Liver (tissue), 9 donors: ENCODE results near the gene MLLT3. TPM values are rescaled to one million over a fixed set of nuclear protein-coding genes. Genes with fewer than 3 reads are reported as not detected.

ENCODE experiments used
- DNase-seq: peaks from one replicate; pipeline ENCODE4 v3.0.0-alpha.2; 2017; ENCODE audit warnings: low spot score
- H3K27ac ChIP-seq, 2 donors: one replicate each; pipeline ENCODE4 v1.7.0; 2013; ENCODE audit warnings: inconsistent platforms in 2 of 2, low read length in 2 of 2, control low read depth in 1 of 2, low read depth in 1 of 2, mild to moderate bottlenecking in 1 of 2
- H3K27me3 ChIP-seq, 4 donors: one replicate each; pipeline versions ENCODE4 v1.6.1 to v1.7.0; 2013; ENCODE audit warnings: low read length in 3 of 4, inconsistent platforms in 1 of 4, mild to moderate bottlenecking in 1 of 4, moderate library complexity in 1 of 4; ENCODE audit not compliant: control insufficient read depth in 4 of 4, insufficient read depth in 4 of 4
- H3K36me3 ChIP-seq, 4 donors: one replicate each; pipeline versions ENCODE4 v1.6.1 to v1.7.0; 2013; ENCODE audit warnings: low read length in 3 of 4, mild to moderate bottlenecking in 3 of 4, low read depth in 1 of 4, moderate library complexity in 1 of 4; ENCODE audit not compliant: control insufficient read depth in 4 of 4, insufficient read depth in 3 of 4
- H3K4me1 ChIP-seq, 4 donors: one replicate each; pipeline versions ENCODE4 v1.6.1 to v1.7.0; 2013; ENCODE audit warnings: low read length in 3 of 4, mild to moderate bottlenecking in 3 of 4, moderate library complexity in 1 of 4; ENCODE audit not compliant: control insufficient read depth in 4 of 4, insufficient read depth in 4 of 4
- H3K4me3 ChIP-seq, 3 donors: one replicate each; pipeline versions ENCODE4 v1.6.1 to v1.7.0; 2013; ENCODE audit warnings: low read length in 3 of 3, control low read depth in 1 of 3, low read depth in 1 of 3, mild to moderate bottlenecking in 1 of 3
- H3K9ac ChIP-seq, 2 donors: one replicate each; pipeline ENCODE4 v1.7.0; 2013; ENCODE audit warnings: low read length in 2 of 2, mild to moderate bottlenecking in 2 of 2, moderate library complexity in 2 of 2, control low read depth in 1 of 2, low read depth in 1 of 2
- H3K9me3 ChIP-seq, 4 donors: one replicate each; pipeline versions ENCODE4 v1.6.1 to v1.7.0; 2013; ENCODE audit warnings: low read length in 3 of 4; ENCODE audit not compliant: control insufficient read depth in 4 of 4
- EGR1 ChIP-seq, 2 donors: IDR thresholded peaks; 2 replicates each; pipeline ENCODE4 v1.6.1; 2016 to 2018; ENCODE audit warnings: antibody characterized with exemption in 2 of 2, low read depth in 2 of 2
- FOXA1 ChIP-seq: IDR thresholded peaks from 2 replicates; pipeline ENCODE4 v1.6.1; 2016; ENCODE audit warnings: antibody characterized with exemption
- FOXA2 ChIP-seq: IDR thresholded peaks from 2 replicates; pipeline ENCODE4 v1.6.1; 2016; ENCODE audit warnings: antibody characterized with exemption
- GABPA ChIP-seq, 2 donors: IDR thresholded peaks in 1 of 2; conservative IDR thresholded peaks in 1 of 2; 2 replicates each; pipeline ENCODE4 v1.6.1; 2016; ENCODE audit warnings: antibody characterized with exemption in 2 of 2, mild to moderate bottlenecking in 1 of 2, moderate library complexity in 1 of 2
- HNF4A ChIP-seq, 2 donors: conservative IDR thresholded peaks; 2 replicates each; pipeline ENCODE4 v1.6.1; 2016; ENCODE audit warnings: antibody characterized with exemption in 2 of 2, mild to moderate bottlenecking in 2 of 2
- HNF4G ChIP-seq: IDR thresholded peaks from 2 replicates; pipeline ENCODE4 v1.6.1; 2016; ENCODE audit warnings: antibody characterized with exemption
- JUND ChIP-seq, 2 donors: IDR thresholded peaks; 2 replicates each; pipeline ENCODE4 v1.6.1; 2016; ENCODE audit warnings: antibody characterized with exemption in 2 of 2
- NR2F2 ChIP-seq: IDR thresholded peaks from 2 replicates; pipeline ENCODE4 v1.6.1; 2016; ENCODE audit warnings: antibody characterized with exemption
- RAD21 ChIP-seq, 2 donors: IDR thresholded peaks; 2 replicates each; pipeline ENCODE4 v1.6.1; 2016; ENCODE audit warnings: antibody characterized with exemption in 2 of 2, mild to moderate bottlenecking in 2 of 2
- RXRA ChIP-seq, 2 donors: IDR thresholded peaks; 2 replicates each; pipeline ENCODE4 v1.6.1; 2017 to 2018; ENCODE audit warnings: antibody characterized with exemption in 2 of 2, mild to moderate bottlenecking in 1 of 2
- SP1 ChIP-seq: IDR thresholded peaks from 2 replicates; pipeline ENCODE4 v1.6.1; 2018; ENCODE audit warnings: antibody characterized with exemption, mild to moderate bottlenecking
- TAF1 ChIP-seq: conservative IDR thresholded peaks from 2 replicates; pipeline ENCODE4 v1.6.1; 2016; ENCODE audit warnings: antibody characterized with exemption, mild to moderate bottlenecking
- YY1 ChIP-seq: IDR thresholded peaks from 2 replicates; pipeline ENCODE4 v1.6.1; 2016; ENCODE audit warnings: antibody characterized with exemption, mild to moderate bottlenecking
- WGBS: extraction: QIAGEN DNeasy Blood & Tissue Kit; methylation state at CpG from one replicate; pipeline ENCODE4 v1.1.7; 2013; 5-methylcytosine and 5-hydroxymethylcytosine counted together
- polyA plus RNA-seq, 2 donors: library from polyadenylated mRNA; stranded (reverse) in 1 of 2; unstranded in 1 of 2; fragments of 200-250 nt in 1 of 2; fragments of >200 nt in 1 of 2; fragmentation: Nextera tagmentation in 1 of 2; extraction: Ambion mirVana in 1 of 2; gene quantifications; one replicate each; pipeline versions ENCODE4 v1.2.1 to v1.2.3, GENCODE V29; 2013 to 2015
- total RNA-seq, 2 donors: library from RNA; depleted of rRNA; stranded (reverse); fragments of >200 nt; gene quantifications; one replicate each; pipeline ENCODE4 v1.2.3, GENCODE V29; 2014
- TF ChIP-seq, protein P1 (sequence below): IDR thresholded peaks from 2 replicates; pipeline ENCODE4 v1.6.1; 2016; ENCODE audit warnings: antibody characterized with exemption
- TF ChIP-seq, protein P2 (sequence below): fragments of 150-350 bp; IDR thresholded peaks from 2 replicates; pipeline ENCODE4 v1.5.1; 2017; ENCODE audit warnings: improper control_type of control experiment, low read depth, low read length; ENCODE audit not compliant: missing input control
- TF ChIP-seq, protein P3 (sequence below): IDR thresholded peaks from 2 replicates; pipeline ENCODE4 v1.6.1; 2016; ENCODE audit warnings: antibody characterized with exemption
- TF ChIP-seq, protein P4 (sequence below): IDR thresholded peaks from 2 replicates; pipeline ENCODE4 v1.6.1; 2016; ENCODE audit warnings: antibody characterized with exemption, mild to moderate bottlenecking
- TF ChIP-seq, protein P5 (sequence below): IDR thresholded peaks from 2 replicates; pipeline ENCODE4 v1.6.1; 2016; ENCODE audit warnings: antibody characterized with exemption
- donor health status: healthy.
- donor health status: healthy.
- donor health status: healthy.
- donor health status: healthy.
- donor health status: healthy.

MLLT3 gene
- total and polyA plus RNA-seq, 4 donors = 0.79 to 25.5 (median 1.3) TPM

DNA sequence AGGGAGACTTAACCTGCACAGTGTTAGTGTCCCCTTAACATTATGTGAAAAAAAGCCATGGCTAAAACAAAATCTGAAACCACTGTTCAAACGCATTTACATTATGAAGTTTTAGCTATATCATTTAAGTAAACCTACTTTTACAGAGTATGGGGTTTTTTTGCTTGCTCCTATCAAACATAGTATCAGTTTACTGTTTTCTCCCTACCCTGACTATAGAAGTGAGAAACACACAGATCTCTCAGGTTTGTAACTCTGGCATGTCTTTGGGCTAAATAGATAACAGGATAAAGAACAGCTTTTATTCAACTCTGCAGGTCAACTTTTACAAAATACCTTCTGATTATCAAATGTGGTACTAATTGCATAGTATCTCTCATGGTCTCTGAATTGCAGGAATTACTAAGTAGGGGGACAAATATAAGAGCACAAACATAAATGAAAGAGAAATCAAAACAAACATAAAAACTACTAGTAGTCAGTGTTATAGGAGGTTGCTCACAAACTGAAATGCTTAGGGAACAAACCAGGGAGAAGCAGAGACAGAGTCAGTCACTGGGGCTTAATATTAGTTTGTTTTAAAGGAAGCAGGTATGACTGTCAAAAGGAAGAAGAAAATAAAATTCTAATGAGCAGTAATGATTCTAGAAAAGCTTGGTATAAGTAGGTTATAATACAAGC lies 155.8 kb downstream of the MLLT3 start:
- WGBS = 84% methylated on average over 1 of the region's 1 CpG
- H3K9me3 ChIP-seq = no peaks in the 10 kb centered on the region
- H3K4me3 ChIP-seq = no peak overlapping the region
- H3K9ac ChIP-seq = no peak overlapping the region
- no peak for DNase-seq
- no peaks in the 10 kb centered on the region for H3K27me3 ChIP-seq
- TF ChIP-seq GABPA (IDR thresholded peaks at IDR 0.05 in 1 of 2, conservative IDR thresholded peaks at IDR 0.05 in 1 of 2) = no peak
- TF ChIP-seq FOXA1 = no peak
- no peak for TF ChIP-seq TAF1
- no peak for TF ChIP-seq JUND (IDR thresholded peaks at IDR 0.05)
- TF ChIP-seq, protein P1, sequence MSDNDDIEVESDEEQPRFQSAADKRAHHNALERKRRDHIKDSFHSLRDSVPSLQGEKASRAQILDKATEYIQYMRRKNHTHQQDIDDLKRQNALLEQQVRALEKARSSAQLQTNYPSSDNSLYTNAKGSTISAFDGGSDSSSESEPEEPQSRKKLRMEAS = no peak
- no peak for TF ChIP-seq NR2F2
- no peak for TF ChIP-seq RXRA (IDR thresholded peaks at IDR 0.05)
- TF ChIP-seq EGR1 (IDR thresholded peaks at IDR 0.05; ENCODE audit: low read depth in 2 of 2) = no peak
- no peak for TF ChIP-seq SP1
- TF ChIP-seq YY1 = no peak
- TF ChIP-seq, protein P2, sequence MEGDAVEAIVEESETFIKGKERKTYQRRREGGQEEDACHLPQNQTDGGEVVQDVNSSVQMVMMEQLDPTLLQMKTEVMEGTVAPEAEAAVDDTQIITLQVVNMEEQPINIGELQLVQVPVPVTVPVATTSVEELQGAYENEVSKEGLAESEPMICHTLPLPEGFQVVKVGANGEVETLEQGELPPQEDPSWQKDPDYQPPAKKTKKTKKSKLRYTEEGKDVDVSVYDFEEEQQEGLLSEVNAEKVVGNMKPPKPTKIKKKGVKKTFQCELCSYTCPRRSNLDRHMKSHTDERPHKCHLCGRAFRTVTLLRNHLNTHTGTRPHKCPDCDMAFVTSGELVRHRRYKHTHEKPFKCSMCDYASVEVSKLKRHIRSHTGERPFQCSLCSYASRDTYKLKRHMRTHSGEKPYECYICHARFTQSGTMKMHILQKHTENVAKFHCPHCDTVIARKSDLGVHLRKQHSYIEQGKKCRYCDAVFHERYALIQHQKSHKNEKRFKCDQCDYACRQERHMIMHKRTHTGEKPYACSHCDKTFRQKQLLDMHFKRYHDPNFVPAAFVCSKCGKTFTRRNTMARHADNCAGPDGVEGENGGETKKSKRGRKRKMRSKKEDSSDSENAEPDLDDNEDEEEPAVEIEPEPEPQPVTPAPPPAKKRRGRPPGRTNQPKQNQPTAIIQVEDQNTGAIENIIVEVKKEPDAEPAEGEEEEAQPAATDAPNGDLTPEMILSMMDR = no peak
- TF ChIP-seq, protein P3, sequence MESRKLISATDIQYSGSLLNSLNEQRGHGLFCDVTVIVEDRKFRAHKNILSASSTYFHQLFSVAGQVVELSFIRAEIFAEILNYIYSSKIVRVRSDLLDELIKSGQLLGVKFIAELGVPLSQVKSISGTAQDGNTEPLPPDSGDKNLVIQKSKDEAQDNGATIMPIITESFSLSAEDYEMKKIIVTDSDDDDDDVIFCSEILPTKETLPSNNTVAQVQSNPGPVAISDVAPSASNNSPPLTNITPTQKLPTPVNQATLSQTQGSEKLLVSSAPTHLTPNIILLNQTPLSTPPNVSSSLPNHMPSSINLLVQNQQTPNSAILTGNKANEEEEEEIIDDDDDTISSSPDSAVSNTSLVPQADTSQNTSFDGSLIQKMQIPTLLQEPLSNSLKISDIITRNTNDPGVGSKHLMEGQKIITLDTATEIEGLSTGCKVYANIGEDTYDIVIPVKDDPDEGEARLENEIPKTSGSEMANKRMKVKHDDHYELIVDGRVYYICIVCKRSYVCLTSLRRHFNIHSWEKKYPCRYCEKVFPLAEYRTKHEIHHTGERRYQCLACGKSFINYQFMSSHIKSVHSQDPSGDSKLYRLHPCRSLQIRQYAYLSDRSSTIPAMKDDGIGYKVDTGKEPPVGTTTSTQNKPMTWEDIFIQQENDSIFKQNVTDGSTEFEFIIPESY = no peak
- no peak for TF ChIP-seq HNF4A (conservative IDR thresholded peaks at IDR 0.05)
- no peak for TF ChIP-seq FOXA2
- TF ChIP-seq HNF4G = no peak
- H3K36me3 ChIP-seq = no peaks in the 10 kb centered on the region
- no peak overlapping the region for H3K27ac ChIP-seq
- no peaks in the 10 kb centered on the region for H3K4me1 ChIP-seq

DNA sequence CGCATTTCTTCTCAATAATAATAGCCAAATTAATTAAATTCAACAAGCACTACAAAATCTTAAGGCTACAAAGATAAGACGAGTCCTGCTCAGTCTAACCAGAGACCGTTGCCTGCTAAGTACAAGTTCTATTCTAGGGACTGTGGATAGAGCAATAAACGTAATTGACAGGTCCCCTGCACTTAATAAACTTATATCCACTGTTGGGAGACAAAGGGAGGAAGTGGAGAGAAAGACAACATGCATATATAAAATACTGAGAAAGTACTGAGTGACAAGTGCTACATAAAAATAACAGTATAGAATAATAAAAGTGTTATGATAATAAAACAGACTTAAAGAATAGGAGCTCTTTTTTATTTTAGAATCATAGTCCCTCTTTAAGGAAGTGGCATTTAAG lies 158.1 kb downstream of the MLLT3 start:
- H3K27me3 ChIP-seq = no peaks in the 10 kb centered on the region
- H3K27ac ChIP-seq = no peak overlapping the region
- 78% methylated on average over 4 of the region's 4 CpGs for WGBS
- H3K4me3 ChIP-seq = no peak overlapping the region
- H3K4me1 ChIP-seq = no peaks in the 10 kb centered on the region
- no peak for DNase-seq
- no peak overlapping the region for H3K9ac ChIP-seq
- no peaks in the 10 kb centered on the region for H3K36me3 ChIP-seq
- H3K9me3 ChIP-seq = no peaks in the 10 kb centered on the region
- TF ChIP-seq, protein P1 = no peak
- TF ChIP-seq, protein P4, sequence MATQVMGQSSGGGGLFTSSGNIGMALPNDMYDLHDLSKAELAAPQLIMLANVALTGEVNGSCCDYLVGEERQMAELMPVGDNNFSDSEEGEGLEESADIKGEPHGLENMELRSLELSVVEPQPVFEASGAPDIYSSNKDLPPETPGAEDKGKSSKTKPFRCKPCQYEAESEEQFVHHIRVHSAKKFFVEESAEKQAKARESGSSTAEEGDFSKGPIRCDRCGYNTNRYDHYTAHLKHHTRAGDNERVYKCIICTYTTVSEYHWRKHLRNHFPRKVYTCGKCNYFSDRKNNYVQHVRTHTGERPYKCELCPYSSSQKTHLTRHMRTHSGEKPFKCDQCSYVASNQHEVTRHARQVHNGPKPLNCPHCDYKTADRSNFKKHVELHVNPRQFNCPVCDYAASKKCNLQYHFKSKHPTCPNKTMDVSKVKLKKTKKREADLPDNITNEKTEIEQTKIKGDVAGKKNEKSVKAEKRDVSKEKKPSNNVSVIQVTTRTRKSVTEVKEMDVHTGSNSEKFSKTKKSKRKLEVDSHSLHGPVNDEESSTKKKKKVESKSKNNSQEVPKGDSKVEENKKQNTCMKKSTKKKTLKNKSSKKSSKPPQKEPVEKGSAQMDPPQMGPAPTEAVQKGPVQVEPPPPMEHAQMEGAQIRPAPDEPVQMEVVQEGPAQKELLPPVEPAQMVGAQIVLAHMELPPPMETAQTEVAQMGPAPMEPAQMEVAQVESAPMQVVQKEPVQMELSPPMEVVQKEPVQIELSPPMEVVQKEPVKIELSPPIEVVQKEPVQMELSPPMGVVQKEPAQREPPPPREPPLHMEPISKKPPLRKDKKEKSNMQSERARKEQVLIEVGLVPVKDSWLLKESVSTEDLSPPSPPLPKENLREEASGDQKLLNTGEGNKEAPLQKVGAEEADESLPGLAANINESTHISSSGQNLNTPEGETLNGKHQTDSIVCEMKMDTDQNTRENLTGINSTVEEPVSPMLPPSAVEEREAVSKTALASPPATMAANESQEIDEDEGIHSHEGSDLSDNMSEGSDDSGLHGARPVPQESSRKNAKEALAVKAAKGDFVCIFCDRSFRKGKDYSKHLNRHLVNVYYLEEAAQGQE = no peak
- TF ChIP-seq FOXA1 (no peak), FOXA2 (no peak), GABPA (IDR thresholded peaks at IDR 0.05 in 1 of 2, conservative IDR thresholded peaks at IDR 0.05 in 1 of 2) (no peak), NR2F2 (no peak), HNF4G (no peak), TAF1 (no peak), RXRA (IDR thresholded peaks at IDR 0.05) (no peak), JUND (IDR thresholded peaks at IDR 0.05) (no peak), YY1 (no peak), HNF4A (conservative IDR thresholded peaks at IDR 0.05) (no peak), RAD21 (IDR thresholded peaks at IDR 0.05) (no peak), EGR1 (IDR thresholded peaks at IDR 0.05; ENCODE audit: low read depth in 2 of 2) (no peak)
- TF ChIP-seq, protein P3 = no peak
- TF ChIP-seq, protein P2 = no peak
- TF ChIP-seq, protein P5, sequence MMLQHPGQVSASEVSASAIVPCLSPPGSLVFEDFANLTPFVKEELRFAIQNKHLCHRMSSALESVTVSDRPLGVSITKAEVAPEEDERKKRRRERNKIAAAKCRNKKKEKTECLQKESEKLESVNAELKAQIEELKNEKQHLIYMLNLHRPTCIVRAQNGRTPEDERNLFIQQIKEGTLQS = no peak
